OCI-LY1 (cell line): ENCODE data around the gene SENP6.

Source experiments
- H2AFZ ChIP-seq: fragments of 200-600 bp; sonication (generic), shearing (Covaris generic); 2 replicates; pipeline ENCODE4 v1.6.0; 2014; ENCODE audit warnings: antibody characterized with exemption, mild to moderate bottlenecking, low read length
- H3F3A ChIP-seq: fragments of 200-600 bp; sonication (generic), shearing (Covaris generic); 2 replicates; pipeline ENCODE4 v1.6.0; 2014; ENCODE audit warnings: mild to moderate bottlenecking, antibody characterized with exemption, low read length, moderate library complexity; ENCODE audit not compliant: insufficient read depth
- H3K27ac ChIP-seq: fragments of 200-600 bp; sonication (generic); 2 replicates; pipeline ENCODE4 v1.5.1; 2014; ENCODE audit warnings: low read length, mixed run types, mild to moderate bottlenecking, low read depth; ENCODE audit not compliant: poor library complexity, severe bottlenecking
- H3K27me3 ChIP-seq: fragments of 200-600 bp; sonication (generic); 2 replicates; pipeline ENCODE4 v1.6.0; 2014; ENCODE audit warnings: antibody characterized with exemption, mild to moderate bottlenecking, low read length, moderate library complexity; ENCODE audit not compliant: insufficient read depth
- H3K36me3 ChIP-seq: fragments of 200-600 bp; sonication (generic); 2 replicates; pipeline ENCODE4 v1.6.1; 2014; ENCODE audit warnings: mild to moderate bottlenecking, antibody characterized with exemption, low read length, moderate library complexity, mixed read lengths; ENCODE audit not compliant: insufficient read depth
- H3K4me1 ChIP-seq: fragments of 200-600 bp; sonication (generic); 2 replicates; pipeline ENCODE4 v1.5.1; 2014; ENCODE audit warnings: mild to moderate bottlenecking, low read length, moderate library complexity; ENCODE audit not compliant: insufficient read depth, severe bottlenecking
- H3K4me2 ChIP-seq: fragments of 200-600 bp; sonication (generic), shearing (Covaris generic); 2 replicates; pipeline ENCODE4 v1.6.1; 2014; ENCODE audit warnings: low read length
- H3K4me3 ChIP-seq: fragments of 200-600 bp; sonication (generic); 2 replicates; pipeline ENCODE4 v1.5.1; 2014; ENCODE audit warnings: low read length, low read depth, mild to moderate bottlenecking, mixed read lengths; ENCODE audit not compliant: poor library complexity, severe bottlenecking
- H3K79me2 ChIP-seq: fragments of 200-600 bp; shearing (Covaris generic); 2 replicates; pipeline ENCODE4 v1.6.1; 2016; ENCODE audit warnings: mixed run types, low read length, mixed read lengths; ENCODE audit not compliant: insufficient read depth
- H3K9ac ChIP-seq: fragments of 200-600 bp; sonication (generic), shearing (Covaris generic); 2 replicates; pipeline ENCODE4 v1.6.1; 2014; ENCODE audit warnings: mild to moderate bottlenecking, low read length, mixed read lengths
- H3K9me2 ChIP-seq: fragments of 200-600 bp; sonication (generic), shearing (Covaris generic); 2 replicates; pipeline ENCODE4 v1.6.1; 2014; ENCODE audit warnings: low read depth, mild to moderate bottlenecking, low read length, mixed read lengths
- H3K9me3 ChIP-seq: fragments of 200-600 bp; shearing (Covaris generic); 2 replicates; pipeline ENCODE4 v1.6.1; 2014; ENCODE audit warnings: low read length, mixed read lengths
- H4K20me1 ChIP-seq: fragments of 200-600 bp; sonication (generic), shearing (Covaris generic); 2 replicates; pipeline ENCODE4 v1.6.0; 2016; ENCODE audit warnings: mild to moderate bottlenecking, low read length; ENCODE audit not compliant: insufficient read depth
- EZH2 ChIP-seq: fragments of 200-600 bp; sonication (generic), shearing (Covaris generic); IDR thresholded peaks from 2 replicates; pipeline ENCODE4 v1.8.0; 2017; ENCODE audit warnings: borderline replicate concordance, mixed run types, mild to moderate bottlenecking, antibody characterized with exemption, low read length, moderate library complexity, mixed read lengths
- TF ChIP-seq, protein P1 (sequence below): fragments of 200-600 bp; sonication (generic), shearing (Covaris generic); IDR thresholded peaks from 2 replicates; pipeline ENCODE4 v1.5.1; 2017; ENCODE audit warnings: mild to moderate bottlenecking, antibody characterized with exemption, low read length, moderate library complexity, mixed read lengths

The SENP6 gene

DNA sequence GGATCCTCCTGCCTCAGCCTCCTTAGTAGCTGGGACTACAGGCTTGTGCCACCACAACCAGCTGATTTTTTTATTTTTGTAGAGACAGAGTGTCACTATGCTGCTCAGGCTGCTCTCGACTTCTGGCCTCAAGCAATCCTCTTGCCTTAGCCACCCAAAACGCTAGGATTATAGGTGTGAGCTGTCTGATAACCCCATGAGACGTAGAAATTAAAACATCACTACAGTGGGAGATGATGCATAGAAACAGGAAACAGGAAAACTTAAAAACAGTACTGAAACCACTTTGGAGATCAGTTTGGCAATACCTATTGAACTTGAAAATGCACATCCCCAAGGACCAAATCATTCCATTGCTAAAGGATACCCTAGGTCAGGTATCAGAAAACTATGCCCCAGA is 10.8 kb downstream of the SENP6 start:
- H3K9me3 ChIP-seq: no peaks in the 10 kb centered on the region
- H3F3A ChIP-seq: no peaks in the 10 kb centered on the region
- no peaks in the 10 kb centered on the region for H4K20me1 ChIP-seq
- peak overlapping the region; percentile 17; the same call in 1 of the 2 replicates for H3K4me2 ChIP-seq
- no peaks in the 10 kb centered on the region for H3K27me3 ChIP-seq
- H2AFZ ChIP-seq: no peak overlapping the region
- no peaks in the 10 kb centered on the region for H3K9me2 ChIP-seq
- H3K79me2 ChIP-seq: peaks cover 99% of the 10 kb centered on the region
- TF ChIP-seq, protein P1, sequence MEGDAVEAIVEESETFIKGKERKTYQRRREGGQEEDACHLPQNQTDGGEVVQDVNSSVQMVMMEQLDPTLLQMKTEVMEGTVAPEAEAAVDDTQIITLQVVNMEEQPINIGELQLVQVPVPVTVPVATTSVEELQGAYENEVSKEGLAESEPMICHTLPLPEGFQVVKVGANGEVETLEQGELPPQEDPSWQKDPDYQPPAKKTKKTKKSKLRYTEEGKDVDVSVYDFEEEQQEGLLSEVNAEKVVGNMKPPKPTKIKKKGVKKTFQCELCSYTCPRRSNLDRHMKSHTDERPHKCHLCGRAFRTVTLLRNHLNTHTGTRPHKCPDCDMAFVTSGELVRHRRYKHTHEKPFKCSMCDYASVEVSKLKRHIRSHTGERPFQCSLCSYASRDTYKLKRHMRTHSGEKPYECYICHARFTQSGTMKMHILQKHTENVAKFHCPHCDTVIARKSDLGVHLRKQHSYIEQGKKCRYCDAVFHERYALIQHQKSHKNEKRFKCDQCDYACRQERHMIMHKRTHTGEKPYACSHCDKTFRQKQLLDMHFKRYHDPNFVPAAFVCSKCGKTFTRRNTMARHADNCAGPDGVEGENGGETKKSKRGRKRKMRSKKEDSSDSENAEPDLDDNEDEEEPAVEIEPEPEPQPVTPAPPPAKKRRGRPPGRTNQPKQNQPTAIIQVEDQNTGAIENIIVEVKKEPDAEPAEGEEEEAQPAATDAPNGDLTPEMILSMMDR: no peak
- no peak for TF ChIP-seq EZH2
- H3K27ac ChIP-seq: no peak overlapping the region
- no peak overlapping the region for H3K9ac ChIP-seq
- H3K36me3 ChIP-seq: peaks cover under 1% of the 10 kb centered on the region
- H3K4me1 ChIP-seq: peaks cover 61% of the 10 kb centered on the region
- no peak overlapping the region for H3K4me3 ChIP-seq

DNA sequence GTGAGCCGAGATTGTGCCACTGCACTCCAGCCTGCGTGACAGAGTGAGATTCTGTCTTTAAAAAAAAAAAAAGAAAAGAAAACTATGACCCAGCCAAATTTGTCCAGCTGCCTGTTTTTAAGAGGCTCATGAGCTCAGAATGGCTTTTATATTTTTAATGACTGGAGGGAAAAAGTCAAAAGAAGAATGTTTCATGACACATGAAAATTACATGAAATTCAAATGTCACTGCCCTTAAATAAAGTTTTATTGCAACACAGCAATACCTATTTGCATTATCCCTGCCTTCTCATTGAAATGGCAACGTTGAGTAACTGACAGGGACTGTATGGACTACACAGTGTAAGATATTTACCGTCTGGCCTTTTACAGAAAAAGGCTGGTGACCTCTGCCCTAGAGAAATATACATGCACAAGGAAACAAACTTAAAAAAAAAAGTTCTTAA is 11.4 kb downstream of the SENP6 start:
- Histone ChIP-seq H3K27me3 (no peaks in the 10 kb centered on the region), H3K4me1 (peaks cover 54% of the 10 kb centered on the region), H3K4me2 (no peak overlapping the region), H3K27ac (no peak overlapping the region), H3F3A (no peaks in the 10 kb centered on the region), H4K20me1 (no peaks in the 10 kb centered on the region), H3K4me3 (no peak overlapping the region), H3K9me3 (peaks cover 4% of the 10 kb centered on the region; the same call in 1 of the 2 replicates), H3K79me2 (peaks cover 99% of the 10 kb centered on the region), H2AFZ (no peak overlapping the region), H3K9ac (no peak overlapping the region), H3K9me2 (no peaks in the 10 kb centered on the region), H3K36me3 (peaks cover 7% of the 10 kb centered on the region)
- no peak for TF ChIP-seq EZH2
- TF ChIP-seq, protein P1: no peak

DNA sequence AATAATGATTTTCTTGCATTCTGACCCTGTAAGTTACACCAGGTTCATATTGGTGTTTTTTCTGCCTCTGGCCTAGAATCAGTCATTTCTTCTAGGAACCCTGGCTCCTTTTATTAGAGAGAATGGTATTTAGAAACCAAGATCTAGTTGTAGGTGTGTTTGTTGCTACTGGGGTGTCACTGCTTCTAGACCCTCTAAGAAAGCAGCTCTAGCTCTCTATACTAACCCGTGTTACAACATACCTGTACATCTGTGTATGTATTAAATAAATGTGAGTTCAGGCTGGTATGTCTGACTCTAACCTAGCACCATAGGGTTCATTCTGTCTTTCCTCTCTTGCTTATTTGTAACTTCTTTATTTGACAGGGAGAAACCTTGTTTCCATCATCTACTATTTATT is 16.8 kb downstream of the SENP6 start:
- Histone ChIP-seq H3K36me3 (peaks cover 30% of the 10 kb centered on the region), H3K9me2 (no peaks in the 10 kb centered on the region)

More for the DNA sequence above, 16.8 kb downstream of the SENP6 start:
- peaks cover 98% of the 10 kb centered on the region for H3K79me2 ChIP-seq
- H3K9ac ChIP-seq: no peak overlapping the region
- no peaks in the 10 kb centered on the region for H3F3A ChIP-seq
- H3K4me1 ChIP-seq: peaks cover under 1% of the 10 kb centered on the region
- no peak overlapping the region for H3K27ac ChIP-seq
- H3K9me3 ChIP-seq: peaks cover 9% of the 10 kb centered on the region; the same call in 1 of the 2 replicates
- no peak overlapping the region for H2AFZ ChIP-seq
- no peaks in the 10 kb centered on the region for H3K27me3 ChIP-seq
- no peak overlapping the region for H3K4me3 ChIP-seq
- H4K20me1 ChIP-seq: no peaks in the 10 kb centered on the region
- TF ChIP-seq EZH2: no peak
- TF ChIP-seq, protein P1: no peak
- no peak overlapping the region for H3K4me2 ChIP-seq
